SK-N-MC (cell line): ENCODE results near the gene SH2D5.

Experiments used
- EZH2 ChIP-seq: fragments of 200-600 bp; sonication (generic); IDR thresholded peaks from one replicate; pipeline ENCODE4 v1.6.1; 2017; ENCODE audit warnings: antibody characterized with exemption
- FOXP2 ChIP-seq: optimal IDR thresholded peaks from 2 replicates; pipeline ENCODE3; 2011; ENCODE audit warnings: mild to moderate bottlenecking, moderate library complexity; ENCODE audit not compliant: insufficient read depth; ENCODE audit errors: extremely low read length, control extremely low read depth
- POLR2AphosphoS5 ChIP-seq: IDR thresholded peaks from 2 replicates; pipeline ENCODE4 v1.6.1; 2012; ENCODE audit warnings: mild to moderate bottlenecking, low read depth, low read length, borderline replicate concordance

DNA sequence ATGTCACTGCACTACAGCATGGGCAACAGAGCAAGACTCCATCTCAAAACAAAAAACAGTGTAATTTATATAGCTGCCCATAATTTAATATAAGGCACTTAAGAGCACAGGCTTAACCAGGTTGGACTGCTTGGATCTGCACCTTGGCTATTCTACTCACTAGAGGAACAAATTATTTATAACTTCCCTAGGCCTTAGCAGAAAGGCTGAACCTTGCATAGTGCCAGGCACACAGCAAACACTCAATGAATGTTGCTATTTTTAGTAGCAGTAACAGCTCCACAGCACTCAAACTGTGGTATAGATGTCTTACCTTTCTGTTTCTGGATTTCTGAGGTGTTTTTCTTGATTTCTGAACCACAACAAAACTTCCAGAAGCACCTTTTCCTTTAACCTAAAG is 34.8 kb upstream of the SH2D5 start:
- TF ChIP-seq EZH2 (no peak), POLR2AphosphoS5 (no peak), FOXP2 (no peak)
